MV-4-11 (cell line): ENCODE data around the gene PSMB2.

ENCODE experiments used
- DNase-seq: peaks from one replicate; lab custom pipeline; 2025; lab: John Stamatoyannopoulos, UW

Gene PSMB2

GRCh38 chr1:35642471-35642955 lies 1.2 kb upstream of the PSMB2 start:
- DNase-seq: peak; percentile 27

GRCh38 chr1:35640380-35641232 lies 720 bp downstream of the PSMB2 start:
- DNase-seq: no peak

GRCh38 chr1:35637401-35637809 lies 3.9 kb downstream of the PSMB2 start:
- DNase-seq: peak; percentile 78

- no peak for DNase-seq
Observed at GRCh38 chr1:35633547-35633946, 7.8 kb downstream of the PSMB2 start.

GRCh38 chr1:35631396-35631795 lies 9.9 kb downstream of the PSMB2 start:
- no peak for DNase-seq

- DNase-seq: no peak
Observed at GRCh38 chr1:35629051-35629450, 12.3 kb downstream of the PSMB2 start.

GRCh38 chr1:35623832-35624231 lies 17.5 kb downstream of the PSMB2 start:
- DNase-seq: no peak

GRCh38 chr1:35622510-35623178 lies 18.7 kb downstream of the PSMB2 start:
- no peak for DNase-seq

- no peak for DNase-seq
Observed at GRCh38 chr1:35619237-35620121, 21.8 kb downstream of the PSMB2 start.

GRCh38 chr1:35615440-35615839 lies 25.9 kb downstream of the PSMB2 start:
- DNase-seq: no peak

- DNase-seq: no peak
Observed at GRCh38 chr1:35611655-35612054, 29.7 kb downstream of the PSMB2 start.

- DNase-seq: no peak
Observed at GRCh38 chr1:35605867-35606182, 35.5 kb downstream of the PSMB2 start.

GRCh38 chr1:35605071-35605866 lies 36.1 kb downstream of the PSMB2 start:
- DNase-seq: no peak

- no peak for DNase-seq
Observed at GRCh38 chr1:35603941-35604340, 37.4 kb downstream of the PSMB2 start.

GRCh38 chr1:35603468-35603867 lies 37.9 kb downstream of the PSMB2 start:
- DNase-seq: no peak

- no peak for DNase-seq
Observed at GRCh38 chr1:35600593-35600992, 40.7 kb downstream of the PSMB2 start.

GRCh38 chr1:35599411-35599810 lies 41.9 kb downstream of the PSMB2 start:
- DNase-seq: no peak

- DNase-seq: no peak
Observed at GRCh38 chr1:35598895-35599294, 42.4 kb downstream of the PSMB2 start.

- DNase-seq: no peak
Observed at GRCh38 chr1:35597870-35598269, 43.5 kb downstream of the PSMB2 start.

GRCh38 chr1:35595684-35596083 lies 45.6 kb downstream of the PSMB2 start:
- no peak for DNase-seq

GRCh38 chr1:35594005-35594760 lies 47.1 kb downstream of the PSMB2 start:
- no peak for DNase-seq
